Nucleus accumbens (tissue), 56 donors: ENCODE data around the gene DDTL.

Experiments
- DNase-seq, 56 donors: peaks; one replicate each; lab custom pipeline; 2025; lab: John Stamatoyannopoulos, UW

DDTL gene

GRCh38 chr22:24003887-24004286 lies 37.2 kb downstream of the DDTL start:
- DNase-seq: no peak

GRCh38 chr22:24005201-24005600 lies 38.5 kb downstream of the DDTL start, which contains the start of gene GSTT4:
Gene GSTT4 (minus strand): TSS chr22:24005453. CDS start chr22:24005356, 97 bp downstream.
- DNase-seq: peak in 6 of 56 donors; percentile 7 to 48 (median 28)

GRCh38 chr22:24006207-24006913 lies 39.7 kb downstream of the DDTL start:
- no peak for DNase-seq

DNA sequence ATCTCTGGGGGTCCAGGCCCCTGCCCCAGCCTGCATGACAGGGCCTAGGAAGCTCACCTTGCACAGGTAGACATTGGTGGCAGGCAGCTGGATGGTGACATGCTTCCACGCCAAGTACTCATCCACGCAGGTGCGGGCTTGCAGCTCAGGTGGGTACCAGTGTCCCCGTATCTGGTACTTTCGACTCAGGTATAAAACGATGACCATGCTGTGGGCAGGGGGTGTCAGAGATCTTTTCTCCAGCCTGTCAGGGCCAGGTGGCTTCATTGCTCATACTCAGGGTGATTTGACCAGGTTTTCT lies 40.2 kb downstream of the DDTL start:
- DNase-seq: no peak

GRCh38 chr22:24007253-24008021 lies 40.7 kb downstream of the DDTL start:
- DNase-seq: no peak

DNA sequence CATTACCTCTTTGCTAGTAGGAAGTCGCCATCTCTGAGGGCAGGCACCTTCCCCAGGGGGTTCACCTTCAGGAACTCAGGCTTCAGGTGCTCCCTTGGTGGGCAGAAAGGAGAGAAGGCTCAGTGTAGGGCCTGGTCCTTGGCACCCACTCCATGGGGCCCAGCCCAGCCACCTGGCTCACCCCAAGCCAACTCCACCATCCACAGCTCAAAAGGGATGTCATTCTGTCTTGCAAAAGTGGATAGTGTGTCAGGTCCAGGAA lies 41.3 kb downstream of the DDTL start:
- no peak for DNase-seq

- no peak for DNase-seq
Measured at GRCh38 chr22:24008381-24009226, 41.9 kb downstream of the DDTL start.

DNA sequence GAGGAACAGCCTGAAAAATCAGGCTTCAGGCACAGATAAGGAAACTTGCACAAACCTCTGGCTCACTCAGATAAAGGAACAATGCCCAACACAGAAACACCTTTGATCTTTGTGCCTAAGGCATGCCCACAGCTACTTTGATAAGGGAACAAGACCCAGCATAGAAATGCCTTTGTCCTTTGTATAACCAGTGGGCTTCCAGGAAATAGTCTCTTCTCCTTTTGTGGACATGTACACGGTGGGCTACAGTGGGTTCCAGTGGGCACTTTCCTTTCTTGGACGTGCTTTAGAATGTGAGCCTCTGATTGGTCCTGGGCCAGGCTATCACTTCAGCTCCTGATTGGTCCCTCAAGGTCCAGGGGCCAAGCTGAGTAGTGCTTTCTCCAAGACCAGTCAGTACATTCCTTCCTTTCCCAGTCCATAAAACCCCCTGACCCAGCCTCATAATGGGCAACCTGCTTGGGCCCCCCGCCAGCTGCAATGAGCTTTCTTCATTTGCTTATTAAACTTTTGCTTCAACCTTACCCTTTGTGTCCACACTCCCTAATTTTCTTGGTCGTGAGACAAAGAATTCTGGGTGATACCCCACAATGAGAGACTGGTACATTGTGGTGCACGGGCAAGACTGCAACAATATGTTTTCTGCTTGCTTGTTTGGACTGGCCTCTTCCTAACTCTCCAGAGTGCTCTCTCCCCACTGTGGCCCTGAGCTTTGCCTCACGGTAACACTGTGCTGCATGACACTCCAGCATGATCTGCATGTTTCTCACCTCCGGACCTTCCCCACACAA lies 42.7 kb downstream of the DDTL start:
- no peak for DNase-seq

DNA sequence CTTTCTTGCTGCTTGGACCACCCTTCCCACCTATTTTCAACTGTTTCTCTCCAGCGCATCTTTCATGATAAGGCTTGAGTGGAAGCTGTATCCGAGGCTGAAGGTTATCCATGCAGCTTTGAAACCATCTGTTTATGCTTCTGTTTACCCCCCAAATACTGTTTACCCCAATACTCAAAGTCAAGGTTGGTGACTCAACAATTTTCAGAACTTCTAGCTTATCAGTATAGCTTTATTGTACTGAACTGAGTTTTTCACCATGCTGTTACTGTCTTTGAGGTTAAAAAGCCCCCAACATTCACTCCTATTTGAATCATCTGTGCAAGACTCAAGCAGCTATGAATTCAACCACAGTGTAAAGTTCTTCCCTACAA lies 43.3 kb downstream of the DDTL start:
- no peak for DNase-seq

GRCh38 chr22:24011735-24012068 lies 45.0 kb downstream of the DDTL start:
- no peak for DNase-seq

DNA sequence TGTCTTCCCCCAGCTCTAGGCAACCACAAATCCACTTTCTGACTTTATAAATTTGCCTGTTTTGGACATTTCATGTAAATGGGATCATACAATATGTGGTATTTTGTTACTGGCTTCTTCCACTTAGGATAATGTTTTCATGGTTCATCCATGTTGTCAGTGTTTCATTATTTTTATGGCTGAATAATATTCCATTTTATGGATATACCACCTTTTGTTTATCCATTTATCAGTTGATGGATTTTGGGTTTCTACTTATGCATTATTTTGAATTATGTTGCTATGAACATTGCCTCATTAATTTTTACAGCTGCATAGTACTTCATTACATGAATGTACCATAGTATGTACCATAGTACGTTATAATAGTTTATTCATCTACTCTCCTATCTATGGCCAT lies 49.5 kb downstream of the DDTL start:
- DNase-seq: no peak

DNA sequence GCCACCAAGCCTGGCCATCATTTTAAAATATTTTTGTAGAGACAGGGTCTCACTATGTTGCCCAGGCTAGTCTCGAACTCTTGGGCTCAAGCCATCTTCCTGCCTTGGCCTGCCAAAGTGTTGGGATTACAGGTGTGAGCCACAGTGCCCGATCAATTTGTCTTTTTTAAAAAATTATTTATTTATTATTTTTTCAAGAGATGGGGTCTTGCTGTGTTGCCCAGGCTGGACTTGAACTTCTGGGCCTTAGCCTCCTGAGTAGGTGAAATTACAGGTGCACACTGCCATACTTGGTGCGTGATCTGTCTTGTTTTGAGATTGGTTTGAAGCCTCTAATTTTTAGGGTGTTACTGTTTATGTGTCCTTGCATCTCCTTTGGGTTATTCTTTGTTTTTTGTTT lies 54.6 kb downstream of the DDTL start:
- no peak for DNase-seq
